Loucy (cell line): ENCODE data around the gene AKNA.

Experiments used
- CTCF ChIP-seq: fragments of 200-600 bp; sonication (generic); conservative IDR thresholded peaks from 2 replicates; pipeline ENCODE4 v1.5.1; 2014; ENCODE audit warnings: mild to moderate bottlenecking, antibody characterized with exemption, low read length
- EZH2phosphoT487 ChIP-seq: fragments of 200-600 bp; IDR thresholded peaks from 2 replicates; pipeline ENCODE4 v1.6.1; 2018; ENCODE audit warnings: antibody characterized with exemption, mild to moderate bottlenecking, moderate library complexity, borderline replicate concordance

GRCh38 chr9:114346146-114346545, 41.6 kb downstream of the AKNA start:
- no peak for TF ChIP-seq CTCF
- TF ChIP-seq EZH2phosphoT487: no peak
